ENCODE measurements around the gene CYP3A4. TPM values are rescaled to one million over a fixed set of nuclear protein-coding genes. Genes with fewer than 3 reads are reported as not detected.
A peak's percentile ranks its signal among the peaks of the same experiment; 100 is the strongest.
"Not testable (repeated sequence)": the region's sequence is repeated elsewhere in the genome, so short reads cannot be mapped to it uniquely, and the experiment has no call there.

CYP3A4 gene
- total RNA-seq, 2 experiments from 2014 or later, result not detected

GRCh38 chr7:99788554-99788953 lies 4.6 kb upstream of the CYP3A4 start:
- peaks cover 2% of the 10 kb centered on the region for H3K9me3 Mint-ChIP-seq
- H3K27ac Mint-ChIP-seq, result peak overlapping the region; percentile 4
- DNase-seq (no peak), ATAC-seq (ENCODE audit: low read depth) (no peak)
- POLR2A ChIA-PET, result no interaction called here
- no peak overlapping the region for H3K4me3 Mint-ChIP-seq
- H3K36me3 Mint-ChIP-seq, result no peaks in the 10 kb centered on the region
- peaks cover 3% of the 10 kb centered on the region for H3K27me3 Mint-ChIP-seq
- peaks cover 6% of the 10 kb centered on the region for H3K4me1 Mint-ChIP-seq

- Mint-ChIP-seq H3K27ac (no peak overlapping the region), H3K27me3 (peaks cover 3% of the 10 kb centered on the region), H3K4me1 (peaks cover 6% of the 10 kb centered on the region), H3K36me3 (no peaks in the 10 kb centered on the region), H3K9me3 (peaks cover 2% of the 10 kb centered on the region), H3K4me3 (no peak overlapping the region)
- POLR2A ChIA-PET, result no interaction called here
- DNase-seq (no peak), ATAC-seq (ENCODE audit: low read depth) (peak; percentile 45)
Observed at GRCh38 chr7:99786726-99787335, 2.8 kb upstream of the CYP3A4 start.

GRCh38 chr7:99785654-99786053 lies 1.7 kb upstream of the CYP3A4 start:
- H3K9me3 Mint-ChIP-seq; H3K27ac Mint-ChIP-seq; POLR2A ChIA-PET; H3K4me3 Mint-ChIP-seq; H3K36me3 Mint-ChIP-seq; H3K4me1 Mint-ChIP-seq; ATAC-seq (ENCODE audit: low read depth); DNase-seq; H3K27me3 Mint-ChIP-seq: not testable (repeated sequence)

DNA sequence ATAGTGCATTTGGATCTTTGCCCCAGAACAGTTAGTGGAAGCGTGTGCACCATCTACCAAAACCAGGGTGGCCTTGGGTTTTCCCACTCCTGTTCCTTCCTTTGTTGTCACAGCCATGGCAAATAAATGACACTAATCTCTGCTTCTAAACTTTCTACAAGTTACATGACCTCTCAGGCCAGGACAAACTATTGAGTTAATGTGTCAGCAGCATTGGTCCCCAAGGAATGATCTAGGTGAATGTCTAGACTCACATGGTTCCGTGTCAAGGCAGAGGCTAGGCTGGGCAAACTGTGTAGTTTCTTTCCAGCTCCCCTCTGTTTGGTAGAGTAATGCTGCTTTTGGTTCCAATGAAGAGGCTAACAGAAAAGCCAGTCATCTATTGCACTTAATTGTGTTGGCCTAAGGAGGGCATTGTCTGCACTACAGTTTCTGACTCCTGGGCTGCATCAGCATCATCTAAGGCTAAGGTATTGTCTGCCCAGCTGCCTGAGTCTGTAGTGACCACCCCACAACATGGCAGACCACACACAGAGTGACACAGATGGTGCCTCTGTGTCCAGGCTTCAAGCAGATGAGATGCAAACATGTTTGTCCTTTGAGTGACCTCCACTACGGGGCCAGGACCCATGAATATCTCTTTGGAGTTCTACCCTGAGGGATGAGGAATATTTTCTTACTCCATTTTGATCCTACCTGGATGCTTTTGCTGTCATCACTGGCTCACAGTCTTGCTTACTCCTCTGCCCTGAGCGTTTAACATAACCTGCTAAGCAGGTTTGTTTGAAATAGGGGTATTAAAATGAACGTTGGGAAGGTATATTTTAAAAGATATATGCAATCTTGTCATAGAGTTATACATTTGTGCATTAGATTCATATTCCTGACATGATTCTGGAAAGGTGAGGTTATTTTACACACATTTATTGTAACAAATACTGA lies 1.7 kb downstream of the CYP3A4 start:
- Mint-ChIP-seq H3K36me3 (no peaks in the 10 kb centered on the region), H3K9me3 (no peaks in the 10 kb centered on the region), H3K4me1 (peaks cover 2% of the 10 kb centered on the region), H3K27ac (no peak overlapping the region), H3K27me3 (peaks cover 9% of the 10 kb centered on the region), H3K4me3 (no peak overlapping the region)
- DNase-seq (no peak), ATAC-seq (ENCODE audit: low read depth) (no peak)
- POLR2A ChIA-PET, result no interaction called here

- no peaks in the 10 kb centered on the region for H3K36me3 Mint-ChIP-seq
- H3K4me3 Mint-ChIP-seq, result no peak overlapping the region
- H3K9me3 Mint-ChIP-seq, result no peaks in the 10 kb centered on the region
- POLR2A ChIA-PET, result no interaction called here
- no peaks in the 10 kb centered on the region for H3K4me1 Mint-ChIP-seq
- ATAC-seq (ENCODE audit: low read depth) (no peak), DNase-seq (no peak)
- H3K27me3 Mint-ChIP-seq, result peaks cover 19% of the 10 kb centered on the region
- no peak overlapping the region for H3K27ac Mint-ChIP-seq
Observed at GRCh38 chr7:99780588-99780987, 3.4 kb downstream of the CYP3A4 start.

DNA sequence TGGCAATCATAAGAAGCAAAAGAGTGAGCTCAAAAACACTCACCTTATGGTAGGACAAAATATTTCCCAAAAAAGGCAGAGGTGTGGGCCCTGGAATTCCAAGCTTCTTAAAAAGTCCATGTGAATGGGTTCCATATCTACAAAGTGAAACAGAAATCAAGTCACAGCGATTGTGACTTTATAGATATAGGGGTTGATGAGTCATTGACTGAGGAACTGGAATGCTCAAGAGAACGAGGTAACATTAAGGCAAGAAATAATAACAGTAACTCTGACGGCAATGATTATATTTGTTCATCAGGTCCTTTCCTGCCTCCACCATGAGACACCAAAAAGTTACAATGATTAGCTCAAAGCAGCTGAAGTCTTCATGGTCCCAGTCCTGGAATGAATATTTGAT lies 4.0 kb downstream of the CYP3A4 start:
- DNase-seq, result no peak
- no peak overlapping the region for H3K4me3 Mint-ChIP-seq
- no peaks in the 10 kb centered on the region for H3K9me3 Mint-ChIP-seq
- H3K36me3 Mint-ChIP-seq, result no peaks in the 10 kb centered on the region
- no peak overlapping the region for H3K27ac Mint-ChIP-seq
- peaks cover 25% of the 10 kb centered on the region for H3K27me3 Mint-ChIP-seq
- POLR2A ChIA-PET, result no interaction called here
- no peaks in the 10 kb centered on the region for H3K4me1 Mint-ChIP-seq
- ATAC-seq (ENCODE audit: low read depth), result no peak

- Mint-ChIP-seq H3K9me3 (peaks cover 4% of the 10 kb centered on the region), H3K36me3 (no peaks in the 10 kb centered on the region), H3K27ac (no peak overlapping the region), H3K27me3 (peaks cover 32% of the 10 kb centered on the region), H3K4me1 (no peaks in the 10 kb centered on the region), H3K4me3 (no peak overlapping the region)
- ATAC-seq (ENCODE audit: low read depth), result no peak
- no peak for DNase-seq
- POLR2A ChIA-PET, result no interaction called here
Observed at GRCh38 chr7:99778880-99779279, 5.1 kb downstream of the CYP3A4 start.

DNA sequence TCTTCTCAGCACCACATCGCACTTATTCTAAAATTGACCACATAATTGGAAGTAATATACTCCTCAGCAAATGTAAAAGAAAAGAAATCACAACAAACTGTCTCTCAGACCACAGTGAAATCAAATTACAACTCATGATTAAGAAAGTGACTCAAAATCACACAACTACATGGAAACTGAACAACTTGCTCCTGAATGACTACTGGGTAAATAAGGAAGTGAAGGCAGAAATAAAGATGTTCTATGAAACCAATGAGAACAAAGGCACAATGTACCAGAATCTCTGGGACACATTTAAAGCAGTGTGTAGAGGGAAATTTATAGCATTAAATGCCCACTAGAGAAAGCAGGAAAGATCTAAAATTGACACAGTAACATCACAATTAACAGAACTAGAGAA lies 10.6 kb downstream of the CYP3A4 start:
- ATAC-seq (ENCODE audit: low read depth); H3K4me1 Mint-ChIP-seq; POLR2A ChIA-PET; H3K36me3 Mint-ChIP-seq; DNase-seq; H3K27ac Mint-ChIP-seq; H3K4me3 Mint-ChIP-seq; H3K9me3 Mint-ChIP-seq: not testable (repeated sequence)
- peaks cover 39% of the 10 kb centered on the region for H3K27me3 Mint-ChIP-seq

DNA sequence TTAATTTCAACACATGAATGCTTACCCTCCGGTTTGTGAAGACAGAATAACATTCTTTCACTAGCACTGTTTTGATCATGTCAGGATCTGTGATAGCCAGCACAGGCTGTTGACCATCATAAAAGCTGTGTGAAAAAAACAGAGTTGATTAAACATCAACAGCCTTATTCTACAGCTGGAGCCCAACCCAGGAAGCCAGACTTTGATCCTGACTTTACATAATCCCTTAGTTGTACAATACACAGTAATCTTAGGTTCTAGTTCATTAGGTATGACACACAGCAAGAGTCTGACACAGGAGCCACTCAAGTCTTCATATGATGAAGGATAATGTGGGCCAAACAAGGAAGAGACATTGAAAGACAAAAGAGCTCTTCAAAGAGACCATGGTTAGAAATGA lies 11.4 kb downstream of the CYP3A4 start:
- Mint-ChIP-seq H3K9me3 (peaks cover 6% of the 10 kb centered on the region), H3K4me3 (no peak overlapping the region), H3K36me3 (no peaks in the 10 kb centered on the region), H3K27ac (no peak overlapping the region), H3K27me3 (peaks cover 39% of the 10 kb centered on the region), H3K4me1 (peaks cover 8% of the 10 kb centered on the region)
- ATAC-seq (ENCODE audit: low read depth) (no peak), DNase-seq (no peak)
- POLR2A ChIA-PET, result no interaction called here

- H3K36me3 Mint-ChIP-seq; H3K9me3 Mint-ChIP-seq; H3K4me3 Mint-ChIP-seq; DNase-seq; POLR2A ChIA-PET; H3K27ac Mint-ChIP-seq; ATAC-seq (ENCODE audit: low read depth): not testable (repeated sequence)
- peaks cover 16% of the 10 kb centered on the region for H3K27me3 Mint-ChIP-seq
- peaks cover 11% of the 10 kb centered on the region for H3K4me1 Mint-ChIP-seq
Observed at GRCh38 chr7:99769494-99769893, 14.5 kb downstream of the CYP3A4 start.

DNA sequence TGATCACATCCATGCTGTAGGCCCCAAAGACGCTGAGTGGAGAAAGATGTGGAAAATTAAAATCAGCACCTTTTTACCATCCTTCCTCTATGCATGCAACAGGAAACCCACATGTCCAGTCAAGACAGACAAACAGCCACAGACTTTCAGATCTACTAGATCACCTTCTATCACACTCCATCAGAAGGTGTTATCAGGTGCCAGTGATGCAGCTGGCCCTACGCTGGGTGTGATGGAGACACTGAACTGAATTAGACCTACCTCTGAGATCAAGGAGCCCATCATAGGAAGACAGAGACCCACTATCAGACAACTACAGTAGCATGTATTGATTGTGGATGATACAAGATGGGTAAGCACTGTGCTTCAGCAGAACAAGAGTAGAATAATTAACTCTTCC lies 15.5 kb downstream of the CYP3A4 start:
- Mint-ChIP-seq H3K4me3 (no peak overlapping the region), H3K36me3 (no peaks in the 10 kb centered on the region), H3K9me3 (peaks cover 2% of the 10 kb centered on the region), H3K27me3 (peaks cover 11% of the 10 kb centered on the region), H3K4me1 (peaks cover 11% of the 10 kb centered on the region), H3K27ac (no peak overlapping the region)
- POLR2A ChIA-PET, result no interaction called here
- DNase-seq (no peak), ATAC-seq (ENCODE audit: low read depth) (no peak)

- H3K27me3 Mint-ChIP-seq, result peaks cover 6% of the 10 kb centered on the region
- no peaks in the 10 kb centered on the region for H3K36me3 Mint-ChIP-seq
- H3K27ac Mint-ChIP-seq, result no peak overlapping the region
- H3K4me3 Mint-ChIP-seq, result no peak overlapping the region
- POLR2A ChIA-PET, result no interaction called here
- H3K9me3 Mint-ChIP-seq, result no peaks in the 10 kb centered on the region
- H3K4me1 Mint-ChIP-seq, result peaks cover 11% of the 10 kb centered on the region
- no peak for ATAC-seq (ENCODE audit: low read depth)
- DNase-seq, result no peak
Observed at GRCh38 chr7:99767662-99768061, 16.3 kb downstream of the CYP3A4 start.

DNA sequence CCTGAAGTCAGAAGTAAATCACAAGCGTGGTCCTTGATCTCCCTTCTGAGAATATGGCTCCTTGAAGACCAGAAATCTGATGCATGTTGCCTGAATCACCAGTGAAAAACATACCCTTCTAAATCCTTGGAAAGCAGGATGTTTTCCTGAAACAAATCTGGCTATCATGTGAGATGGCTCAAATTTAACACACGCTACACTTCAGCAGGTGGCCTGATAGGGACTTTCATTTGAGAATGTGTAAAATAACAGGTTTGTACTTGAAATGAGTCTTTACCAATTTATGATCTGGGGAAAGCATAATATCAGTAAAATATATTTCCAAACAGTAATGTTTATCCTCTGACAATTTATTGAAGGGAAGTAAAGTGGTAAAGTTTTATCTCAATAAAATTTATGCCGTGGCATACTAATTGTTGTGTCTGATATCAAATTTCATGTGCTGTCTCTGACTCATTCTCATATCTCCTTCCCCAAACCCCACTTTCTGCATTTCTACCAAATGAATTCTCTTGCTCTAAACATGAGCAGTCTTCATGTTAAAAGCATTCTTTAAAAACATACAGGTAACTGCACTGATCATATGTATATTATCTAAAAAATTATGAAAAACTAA lies 17.4 kb downstream of the CYP3A4 start:
- no peak for DNase-seq
- Mint-ChIP-seq H3K4me1 (peaks cover 11% of the 10 kb centered on the region), H3K4me3 (no peak overlapping the region), H3K36me3 (no peaks in the 10 kb centered on the region), H3K9me3 (no peaks in the 10 kb centered on the region), H3K27ac (no peak overlapping the region), H3K27me3 (peaks cover under 1% of the 10 kb centered on the region)
- no peak for ATAC-seq (ENCODE audit: low read depth)
- POLR2A ChIA-PET, result no interaction called here

DNA sequence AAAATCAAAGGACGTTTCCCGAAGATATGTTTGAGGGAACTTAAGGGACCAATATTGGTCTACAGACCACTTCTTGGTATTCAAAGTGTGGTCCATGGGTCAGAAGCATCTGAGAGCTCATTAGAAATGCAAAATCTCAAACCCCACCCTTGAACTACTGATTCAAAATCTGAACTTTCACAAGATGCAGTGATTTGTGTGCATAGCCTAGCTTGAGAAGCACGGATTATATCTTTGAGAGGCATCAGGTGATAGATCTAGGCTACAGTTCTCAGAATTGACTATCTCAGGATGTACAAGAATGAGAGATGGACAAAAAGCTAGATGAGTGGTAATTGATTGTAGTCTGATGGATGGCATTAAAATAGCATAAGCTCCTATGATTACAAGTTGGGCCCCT lies 19.5 kb downstream of the CYP3A4 start:
- ATAC-seq (ENCODE audit: low read depth) (no peak), DNase-seq (no peak)
- no peaks in the 10 kb centered on the region for H3K9me3 Mint-ChIP-seq
- POLR2A ChIA-PET, result no interaction called here
- H3K4me1 Mint-ChIP-seq, result peaks cover 11% of the 10 kb centered on the region
- H3K27ac Mint-ChIP-seq, result no peak overlapping the region
- H3K4me3 Mint-ChIP-seq, result no peak overlapping the region
- no peaks in the 10 kb centered on the region for H3K36me3 Mint-ChIP-seq
- no peaks in the 10 kb centered on the region for H3K27me3 Mint-ChIP-seq

Measured in activated naive CD8-positive, alpha-beta T cell treated with anti-CD3 and anti-CD28 coated beads, Interleukin-2, amount 10 ng/mL, durations not matched to agents 7 days and 5 days (primary cell).